ENCODE measurements around the gene ARMH1.

GRCh38 chr1:44689447-44689765 lies 14.9 kb downstream of the ARMH1 start:
- TF ChIP-seq, protein P1, sequence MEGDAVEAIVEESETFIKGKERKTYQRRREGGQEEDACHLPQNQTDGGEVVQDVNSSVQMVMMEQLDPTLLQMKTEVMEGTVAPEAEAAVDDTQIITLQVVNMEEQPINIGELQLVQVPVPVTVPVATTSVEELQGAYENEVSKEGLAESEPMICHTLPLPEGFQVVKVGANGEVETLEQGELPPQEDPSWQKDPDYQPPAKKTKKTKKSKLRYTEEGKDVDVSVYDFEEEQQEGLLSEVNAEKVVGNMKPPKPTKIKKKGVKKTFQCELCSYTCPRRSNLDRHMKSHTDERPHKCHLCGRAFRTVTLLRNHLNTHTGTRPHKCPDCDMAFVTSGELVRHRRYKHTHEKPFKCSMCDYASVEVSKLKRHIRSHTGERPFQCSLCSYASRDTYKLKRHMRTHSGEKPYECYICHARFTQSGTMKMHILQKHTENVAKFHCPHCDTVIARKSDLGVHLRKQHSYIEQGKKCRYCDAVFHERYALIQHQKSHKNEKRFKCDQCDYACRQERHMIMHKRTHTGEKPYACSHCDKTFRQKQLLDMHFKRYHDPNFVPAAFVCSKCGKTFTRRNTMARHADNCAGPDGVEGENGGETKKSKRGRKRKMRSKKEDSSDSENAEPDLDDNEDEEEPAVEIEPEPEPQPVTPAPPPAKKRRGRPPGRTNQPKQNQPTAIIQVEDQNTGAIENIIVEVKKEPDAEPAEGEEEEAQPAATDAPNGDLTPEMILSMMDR (IDR thresholded peaks at IDR 0.05) = no peak
- TF ChIP-seq SIN3A (IDR thresholded peaks at IDR 0.05; ENCODE audit: borderline replicate concordance, low read depth, low read length) (no peak), JUND (IDR thresholded peaks at IDR 0.05) (no peak), ELF1 (IDR thresholded peaks at IDR 0.05) (no peak), POLR2AphosphoS5 (IDR thresholded peaks at IDR 0.05; ENCODE audit: low read depth, low read length) (no peak), PBX3 (IDR thresholded peaks at IDR 0.05) (no peak), TAF1 (IDR thresholded peaks at IDR 0.05; ENCODE audit: borderline replicate concordance, low read depth, low read length) (no peak), MXI1 (IDR thresholded peaks at IDR 0.05; ENCODE audit: low read depth, low read length) (no peak), REST (IDR thresholded peaks at IDR 0.05; ENCODE audit: low read depth, low read length) (no peak)
